Lower leg skin (tissue), 4 donors: ENCODE results near the gene SYS1. TPM values are rescaled to one million over a fixed set of nuclear protein-coding genes. Genes with fewer than 3 reads are reported as not detected.

Source experiments
- DNase-seq, 2 donors: peaks; one replicate each; pipeline ENCODE4 v3.0.0-alpha.2; 2019; ENCODE audit warnings: low spot score in 2 of 2
- H3K4me3 ChIP-seq: fragments of 200-600 bp; sonication (generic); 2 replicates; pipeline ENCODE4 v1.5.1; 2017; ENCODE audit warnings: mild to moderate bottlenecking, low read depth; ENCODE audit not compliant: poor library complexity, severe bottlenecking
- POLR2A ChIP-seq, 2 donors: fragments of 450-650 bp; IDR thresholded peaks; one replicate each; pipeline ENCODE4 v1.6.1; 2016 to 2017; ENCODE audit warnings: antibody characterized with exemption in 2 of 2, mild to moderate bottlenecking in 1 of 2, moderate library complexity in 1 of 2
- WGBS, 2 donors: methylation state at CpG; one replicate each; pipeline ENCODE4 v1.1.5; 2018; 5-methylcytosine and 5-hydroxymethylcytosine counted together
- intact Hi-C: fragments of 100-400 bp; cut with DNase I; formaldehyde crosslinking; loops from one replicate; pipeline ENCODE4 v1.15.0; 2023; ENCODE audit warnings: low total_unique reads
- total RNA-seq, 4 donors: library from RNA; depleted of rRNA; stranded (reverse); fragments of >200 nt; gene quantifications; one replicate each; pipeline ENCODE4 v1.1.0, GENCODE V29; 2016
- TF ChIP-seq, protein P1 (sequence below), 3 donors: fragments of 450-650 bp; IDR thresholded peaks; one replicate each; pipeline ENCODE4 v1.5.1; 2016; ENCODE audit warnings: antibody characterized with exemption in 3 of 3, mild to moderate bottlenecking in 3 of 3, moderate library complexity in 2 of 3

SYS1 gene
- total RNA-seq, 4 donors from 2014 or later = 27.3 to 46.6 (median 36.0) TPM

DNA sequence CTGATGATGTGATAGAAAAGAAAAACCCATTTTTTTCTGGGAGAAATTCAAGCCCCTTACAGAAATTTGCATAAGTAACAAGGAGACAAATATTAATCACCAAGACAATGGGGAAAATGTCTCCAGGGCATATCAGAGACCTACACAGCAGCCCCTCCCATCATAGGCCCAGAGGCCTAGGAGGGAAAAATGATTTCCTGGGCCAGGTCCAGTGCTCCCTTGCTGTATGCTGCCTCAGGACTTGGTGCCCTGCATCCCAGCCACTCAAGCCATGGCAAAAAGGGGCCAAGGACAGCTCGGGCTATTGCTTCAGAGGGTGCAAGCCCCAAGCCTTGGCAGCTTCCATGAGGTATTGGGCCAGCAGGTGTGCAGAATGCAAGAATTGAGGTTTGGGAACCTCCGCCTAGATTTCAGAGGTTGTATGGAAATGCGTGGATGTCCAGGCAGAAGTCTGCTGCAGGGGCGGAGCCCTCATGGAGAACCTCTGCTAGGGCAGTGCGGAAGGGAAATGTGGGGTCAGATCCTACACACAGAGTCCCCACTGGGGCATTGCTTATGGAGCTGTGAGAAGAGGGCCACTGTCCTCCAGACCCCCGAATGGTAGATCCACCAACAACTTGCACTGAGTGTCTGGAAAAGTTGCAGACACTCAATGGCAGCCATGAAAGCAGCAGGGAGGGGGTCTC lies 37.5 kb downstream of the SYS1 start:
- intact Hi-C loops = no loop called here
- TF ChIP-seq POLR2A (IDR thresholded peaks at IDR 0.05) = no peak
- TF ChIP-seq, protein P1, sequence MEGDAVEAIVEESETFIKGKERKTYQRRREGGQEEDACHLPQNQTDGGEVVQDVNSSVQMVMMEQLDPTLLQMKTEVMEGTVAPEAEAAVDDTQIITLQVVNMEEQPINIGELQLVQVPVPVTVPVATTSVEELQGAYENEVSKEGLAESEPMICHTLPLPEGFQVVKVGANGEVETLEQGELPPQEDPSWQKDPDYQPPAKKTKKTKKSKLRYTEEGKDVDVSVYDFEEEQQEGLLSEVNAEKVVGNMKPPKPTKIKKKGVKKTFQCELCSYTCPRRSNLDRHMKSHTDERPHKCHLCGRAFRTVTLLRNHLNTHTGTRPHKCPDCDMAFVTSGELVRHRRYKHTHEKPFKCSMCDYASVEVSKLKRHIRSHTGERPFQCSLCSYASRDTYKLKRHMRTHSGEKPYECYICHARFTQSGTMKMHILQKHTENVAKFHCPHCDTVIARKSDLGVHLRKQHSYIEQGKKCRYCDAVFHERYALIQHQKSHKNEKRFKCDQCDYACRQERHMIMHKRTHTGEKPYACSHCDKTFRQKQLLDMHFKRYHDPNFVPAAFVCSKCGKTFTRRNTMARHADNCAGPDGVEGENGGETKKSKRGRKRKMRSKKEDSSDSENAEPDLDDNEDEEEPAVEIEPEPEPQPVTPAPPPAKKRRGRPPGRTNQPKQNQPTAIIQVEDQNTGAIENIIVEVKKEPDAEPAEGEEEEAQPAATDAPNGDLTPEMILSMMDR (IDR thresholded peaks at IDR 0.05) = no peak
- 89 to 94% methylated on average over 6 of the region's 6 CpGs for WGBS, 2 donors

DNA sequence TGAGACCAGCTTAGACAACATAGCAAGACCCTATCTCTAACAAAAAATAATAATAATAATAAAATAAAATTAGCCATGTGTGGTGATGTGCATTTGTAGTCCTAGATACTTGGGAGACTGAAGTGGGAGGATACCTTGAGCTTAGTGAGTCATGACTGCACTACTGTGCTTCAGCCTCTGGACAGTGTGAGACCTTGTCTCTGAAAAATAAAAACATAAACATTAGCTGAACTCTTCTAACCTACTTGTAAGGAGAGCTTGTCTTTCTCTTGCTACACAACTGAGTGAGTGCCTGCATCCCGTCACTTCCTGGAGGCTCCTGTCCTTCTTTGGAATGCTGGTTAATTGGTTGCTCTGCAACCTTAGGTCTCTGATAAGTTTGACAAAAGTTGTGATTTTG lies 40.0 kb downstream of the SYS1 start:
- WGBS, 2 donors = 97 to 100% methylated on average over 1 of the region's 1 CpG
- intact Hi-C loops = no loop called here
- H3K4me3 ChIP-seq = no peak overlapping the region
- no peak for DNase-seq
- TF ChIP-seq POLR2A (IDR thresholded peaks at IDR 0.05) = no peak
- TF ChIP-seq, protein P1 (IDR thresholded peaks at IDR 0.05) = no peak

More for the DNA sequence above, 37.5 kb downstream of the SYS1 start:
- H3K4me3 ChIP-seq = no peak overlapping the region
- DNase-seq = no peak

DNA sequence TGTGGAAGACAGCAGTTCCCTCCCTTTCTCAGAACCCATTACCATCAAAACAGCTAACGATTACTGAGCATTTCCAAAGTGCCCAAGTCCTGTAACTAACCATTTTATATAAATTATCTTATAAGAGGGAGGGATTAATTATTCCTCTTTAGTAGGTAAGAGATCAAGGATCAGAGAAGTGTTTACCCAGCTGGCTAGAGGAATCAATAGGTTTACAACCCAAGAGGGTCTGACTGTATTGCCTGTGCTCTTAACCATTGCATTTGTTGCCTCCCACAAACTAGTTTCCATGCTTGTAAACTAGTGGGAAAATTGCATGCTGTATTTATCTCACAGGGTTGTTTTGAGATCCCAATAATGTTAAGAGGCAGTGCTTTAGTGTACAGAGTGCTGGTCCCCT lies 41.5 kb downstream of the SYS1 start:
- intact Hi-C loops = no loop called here
- 76 to 80% methylated on average over 1 of the region's 1 CpG for WGBS, 2 donors
- H3K4me3 ChIP-seq = no peak overlapping the region
- no peak for TF ChIP-seq POLR2A (IDR thresholded peaks at IDR 0.05)
- TF ChIP-seq, protein P1 (IDR thresholded peaks at IDR 0.05) = no peak
- no peak for DNase-seq

DNA sequence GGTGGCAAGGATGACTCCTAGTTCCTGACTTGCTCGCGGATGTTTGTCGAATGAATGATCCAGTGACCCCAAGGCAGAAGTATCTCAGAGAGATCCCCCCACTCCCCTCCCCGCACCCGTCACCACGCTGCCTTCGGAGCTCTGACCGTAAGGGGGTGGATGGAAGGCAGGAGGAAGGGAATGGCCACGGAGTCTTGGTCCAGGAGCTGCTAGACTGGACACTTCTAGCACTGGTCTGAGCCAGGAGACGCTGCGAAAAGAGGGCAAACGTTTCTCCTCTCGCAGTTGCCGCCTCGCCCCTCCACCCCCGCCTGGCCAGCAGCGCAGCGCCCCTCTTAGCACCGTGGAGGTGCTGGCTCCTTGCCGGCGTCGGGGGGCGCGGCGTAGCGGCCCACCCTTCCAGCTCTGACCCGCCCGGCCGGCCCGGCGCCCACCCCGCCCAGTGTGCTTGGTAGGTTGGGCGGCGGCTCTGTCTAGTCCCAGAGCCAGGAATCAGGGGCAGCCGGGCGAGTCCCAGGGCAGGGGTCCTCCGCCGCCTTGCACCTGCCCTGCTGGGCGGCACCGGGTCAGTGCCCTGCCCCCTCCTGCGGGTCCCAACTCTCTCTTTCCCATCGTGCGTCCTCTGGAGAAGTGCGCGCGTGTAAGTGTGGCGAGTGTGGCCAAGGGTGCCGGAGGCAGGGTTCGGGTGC lies 42.8 kb downstream of the SYS1 start:
- intact Hi-C loops = no loop called here
- peak in 1 of 2 donors; percentile 89 for DNase-seq
- peak overlapping the region; percentile 57 for H3K4me3 ChIP-seq
- WGBS, 2 donors = 4 to 7% methylated on average over 19 to 30 of the region's 49 CpGs
- no peak for TF ChIP-seq POLR2A (IDR thresholded peaks at IDR 0.05)
- TF ChIP-seq, protein P1 (IDR thresholded peaks at IDR 0.05) = no peak

DNA sequence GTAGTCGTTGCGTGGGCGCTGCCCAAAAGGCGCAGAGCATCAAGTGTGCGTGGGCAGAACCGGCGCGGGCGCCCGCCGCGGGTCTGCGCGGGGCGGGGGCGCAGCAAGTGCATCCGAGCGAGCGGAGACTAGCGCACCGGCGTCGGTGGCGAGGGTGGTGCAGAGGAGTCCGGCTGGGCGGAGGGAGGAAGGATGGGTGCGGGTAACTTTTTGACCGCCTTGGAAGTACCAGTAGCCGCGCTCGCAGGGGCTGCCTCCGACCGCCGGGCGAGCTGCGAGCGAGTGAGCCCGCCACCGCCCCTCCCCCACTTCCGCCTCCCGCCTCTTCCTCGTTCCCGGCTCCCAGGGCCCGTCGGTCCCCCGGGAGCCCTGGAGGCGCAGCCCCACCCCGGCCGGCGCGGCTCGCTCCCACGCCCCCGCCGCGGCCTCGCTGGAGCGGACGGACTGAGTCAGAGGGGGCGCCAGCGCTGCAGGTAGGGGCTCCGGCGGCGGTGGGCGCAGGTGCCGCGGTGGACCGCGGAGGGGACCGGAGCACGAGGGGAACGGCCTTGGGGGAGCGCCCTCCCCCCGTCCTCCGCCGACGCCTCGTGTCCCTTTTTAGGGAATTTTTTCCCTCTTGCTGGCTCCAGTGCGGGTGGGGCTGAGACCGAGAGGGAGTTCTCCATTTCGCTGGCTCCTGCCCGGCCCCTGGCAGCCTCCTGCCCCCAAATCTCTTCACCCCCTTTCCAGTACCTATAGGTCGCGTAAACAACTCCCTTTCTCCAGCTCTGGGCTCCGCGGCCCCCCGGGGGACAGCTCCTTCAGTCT lies 43.5 kb downstream of the SYS1 start:
- peak; percentile 36 to 94 for DNase-seq

More for the DNA sequence above, 43.5 kb downstream of the SYS1 start:
- TF ChIP-seq POLR2A (IDR thresholded peaks at IDR 0.05) = no peak
- TF ChIP-seq, protein P1 (IDR thresholded peaks at IDR 0.05) = no peak
- intact Hi-C loops = no loop called here
- WGBS, 2 donors = 1 to 2% methylated on average over 41 to 42 of the region's 87 CpGs
- H3K4me3 ChIP-seq = peak overlapping the region; percentile 57
